Measurements from ENCODE around the gene RNF207. TPM values are rescaled to one million over a fixed set of nuclear protein-coding genes. Genes with fewer than 3 reads are reported as not detected.

RNF207 gene
- total and polyA plus RNA-seq, 4 donors, result 3.3 to 13.7 (median 5.8) TPM

DNA sequence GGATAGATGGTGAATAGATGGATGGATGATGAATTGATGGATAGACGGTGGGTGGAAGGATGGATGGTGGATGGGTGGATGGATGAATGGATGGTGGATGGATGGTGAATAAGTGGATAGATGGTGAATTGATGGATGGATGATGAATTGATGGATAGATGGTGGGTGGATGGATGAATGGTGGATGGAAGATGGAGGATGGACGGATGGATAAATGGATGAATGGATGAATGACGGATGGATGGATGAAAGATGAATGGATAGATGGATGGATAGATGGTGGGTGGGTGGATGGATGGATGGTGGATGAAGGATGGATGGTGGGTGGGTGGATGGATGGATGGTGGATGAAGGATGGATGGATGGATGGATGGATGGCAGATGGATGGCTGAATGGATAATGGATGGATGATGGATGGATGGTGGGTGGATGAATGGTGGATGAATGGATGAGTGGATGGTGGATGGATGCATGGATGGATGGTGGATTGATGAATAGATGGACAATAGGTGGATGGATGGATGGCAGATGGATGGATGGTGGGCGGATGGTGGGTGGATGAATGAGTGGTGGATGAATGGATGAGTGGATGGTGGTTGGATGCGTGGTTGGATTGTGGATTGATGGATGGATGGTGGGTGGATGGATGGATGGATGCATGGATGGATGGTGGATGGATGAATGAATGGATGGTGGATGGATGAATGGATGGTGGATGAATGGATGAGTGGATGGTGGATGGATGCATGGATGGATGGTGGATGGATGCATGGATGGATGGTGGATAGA is 31.1 kb upstream of the RNF207 start:
- H3K4me3 ChIP-seq (ENCODE audit: low read depth in 1 of 3, low read length in 3 of 3), result no peak overlapping the region
- no peak for DNase-seq (ENCODE audit: low spot score)
- H3K9me3 ChIP-seq (ENCODE audit: control insufficient read depth in 4 of 4, low read length in 3 of 4), result peaks cover 0 to 5% (median 2%) of the 10 kb centered on the region in 4 donors
- no peak overlapping the region for H3K27ac ChIP-seq (ENCODE audit: low read depth in 1 of 2, low read length in 2 of 2)
- H3K36me3 ChIP-seq (ENCODE audit: control insufficient read depth in 4 of 4, insufficient read depth in 3 of 4, low read depth in 1 of 4, low read length in 3 of 4), result no peaks in the 10 kb centered on the region
- 89% methylated on average over 5 of the region's 5 CpGs for WGBS
- TF ChIP-seq HNF4G (IDR thresholded peaks at IDR 0.05), result no peak
- no peak for TF ChIP-seq ZBTB33 (IDR thresholded peaks at IDR 0.05)
- TF ChIP-seq, protein P1, sequence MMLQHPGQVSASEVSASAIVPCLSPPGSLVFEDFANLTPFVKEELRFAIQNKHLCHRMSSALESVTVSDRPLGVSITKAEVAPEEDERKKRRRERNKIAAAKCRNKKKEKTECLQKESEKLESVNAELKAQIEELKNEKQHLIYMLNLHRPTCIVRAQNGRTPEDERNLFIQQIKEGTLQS (IDR thresholded peaks at IDR 0.05), result no peak
- no peak for TF ChIP-seq REST (IDR thresholded peaks at IDR 0.05)
- TF ChIP-seq SP1 (IDR thresholded peaks at IDR 0.05), result no peak
- no peak for TF ChIP-seq FOXA1 (IDR thresholded peaks at IDR 0.05)
- no peak for TF ChIP-seq NR2F2 (IDR thresholded peaks at IDR 0.05)
- TF ChIP-seq RXRA (IDR thresholded peaks at IDR 0.05), result no peak
- TF ChIP-seq GABPA (IDR thresholded peaks at IDR 0.05 in 1 of 2, conservative IDR thresholded peaks at IDR 0.05 in 1 of 2), result no peak
- no peak for TF ChIP-seq YY1 (IDR thresholded peaks at IDR 0.05)
- no peak for TF ChIP-seq RAD21 (IDR thresholded peaks at IDR 0.05)
- no peak for TF ChIP-seq FOXA2 (IDR thresholded peaks at IDR 0.05)
- no peak for TF ChIP-seq TAF1 (conservative IDR thresholded peaks at IDR 0.05)
- TF ChIP-seq, protein P2, sequence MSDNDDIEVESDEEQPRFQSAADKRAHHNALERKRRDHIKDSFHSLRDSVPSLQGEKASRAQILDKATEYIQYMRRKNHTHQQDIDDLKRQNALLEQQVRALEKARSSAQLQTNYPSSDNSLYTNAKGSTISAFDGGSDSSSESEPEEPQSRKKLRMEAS (IDR thresholded peaks at IDR 0.05), result no peak
- TF ChIP-seq JUND (IDR thresholded peaks at IDR 0.05), result no peak
- TF ChIP-seq EGR1 (IDR thresholded peaks at IDR 0.05; ENCODE audit: low read depth in 2 of 2), result no peak
- peaks cover 0 to 14% (median 6%) of the 10 kb centered on the region in 4 donors for H3K27me3 ChIP-seq (ENCODE audit: control insufficient read depth in 4 of 4, insufficient read depth in 4 of 4, low read length in 3 of 4)
- no peak overlapping the region for H3K9ac ChIP-seq (ENCODE audit: low read depth in 1 of 2, low read length in 2 of 2)
- peaks cover under 1 to 4% (median 3%) of the 10 kb centered on the region in 4 donors for H3K4me1 ChIP-seq (ENCODE audit: control insufficient read depth in 4 of 4, insufficient read depth in 4 of 4, low read length in 3 of 4)

- H3K27me3 ChIP-seq (ENCODE audit: control insufficient read depth in 4 of 4, insufficient read depth in 4 of 4, low read length in 3 of 4), result peaks cover 0 to 14% (median 6%) of the 10 kb centered on the region in 4 donors
- no peak for DNase-seq (ENCODE audit: low spot score)
- H3K36me3 ChIP-seq (ENCODE audit: control insufficient read depth in 4 of 4, insufficient read depth in 3 of 4, low read depth in 1 of 4, low read length in 3 of 4), result no peaks in the 10 kb centered on the region
- TF ChIP-seq FOXA2 (IDR thresholded peaks at IDR 0.05) (no peak), SP1 (IDR thresholded peaks at IDR 0.05) (no peak), HNF4G (IDR thresholded peaks at IDR 0.05) (no peak), EGR1 (IDR thresholded peaks at IDR 0.05; ENCODE audit: low read depth in 2 of 2) (no peak), NR2F2 (IDR thresholded peaks at IDR 0.05) (no peak), HNF4A (conservative IDR thresholded peaks at IDR 0.05) (no peak), REST (IDR thresholded peaks at IDR 0.05) (no peak), RAD21 (IDR thresholded peaks at IDR 0.05) (no peak), RXRA (IDR thresholded peaks at IDR 0.05) (no peak), TAF1 (conservative IDR thresholded peaks at IDR 0.05) (no peak), YY1 (IDR thresholded peaks at IDR 0.05) (no peak), JUND (IDR thresholded peaks at IDR 0.05) (no peak), GABPA (IDR thresholded peaks at IDR 0.05 in 1 of 2, conservative IDR thresholded peaks at IDR 0.05 in 1 of 2) (no peak), CTCF (IDR thresholded peaks at IDR 0.05; ENCODE audit: low read depth, low read length, missing input control) (no peak), FOXA1 (IDR thresholded peaks at IDR 0.05) (no peak)
- TF ChIP-seq, protein P2 (IDR thresholded peaks at IDR 0.05), result no peak
- H3K27ac ChIP-seq (ENCODE audit: low read depth in 1 of 2, low read length in 2 of 2), result no peak overlapping the region
- peaks cover 0 to 5% (median 2%) of the 10 kb centered on the region in 4 donors for H3K9me3 ChIP-seq (ENCODE audit: control insufficient read depth in 4 of 4, low read length in 3 of 4)
- H3K9ac ChIP-seq (ENCODE audit: low read depth in 1 of 2, low read length in 2 of 2), result no peak overlapping the region
- no peak overlapping the region for H3K4me3 ChIP-seq (ENCODE audit: low read depth in 1 of 3, low read length in 3 of 3)
- H3K4me1 ChIP-seq (ENCODE audit: control insufficient read depth in 4 of 4, insufficient read depth in 4 of 4, low read length in 3 of 4), result peaks cover 2 to 4% (median 3%) of the 10 kb centered on the region in 4 donors
- WGBS, result 85% methylated on average over 6 of the region's 6 CpGs
These were observed 30.5 kb upstream of the RNF207 start for GRCh38 chr1:6175411-6175828.
